Measurements from ENCODE around the gene INHA. TPM values are rescaled to one million over a fixed set of nuclear protein-coding genes. Genes with fewer than 3 reads are reported as not detected.

Gene INHA
- 0.80 and 0.83 TPM in 2 replicates for total RNA-seq (2022)
- Bru-seq, nascent RNA, result percentile 31 among the genes with signal in this experiment
- percentile 46 among the genes with signal in this experiment for BruChase-seq, experiment 1, labeled RNA remaining after a 6-hour chase
- BruChase-seq, experiment 2, labeled RNA remaining after a 2-hour chase, result percentile 42 among the genes with signal in this experiment
- long read RNA-seq, result 0 reads

GRCh38 chr2:219572237-219573001, at the start of gene INHA:
TSS of gene INHA (plus strand) at chr2:219572310. CDS start at chr2:219572375, 65 bp downstream.
- DNase-seq, result no peak
- CTCF ChIA-PET, result no interaction called here
- Mint-ChIP-seq H3K4me3 (ENCODE audit: low read depth, unreplicated experiment) (peak within 1 kb of the TSS; percentile 51), H3K27me3 (ENCODE audit: unreplicated experiment) (peaks cover 8% of the 10 kb centered on the region), H3K27ac (ENCODE audit: unreplicated experiment) (peak within 1 kb of the TSS; percentile 16), H3K4me1 (ENCODE audit: low read depth, unreplicated experiment) (peaks cover 19% of the 10 kb centered on the region), H3K36me3 (ENCODE audit: insufficient read depth, unreplicated experiment) (peaks cover 45% of the 10 kb centered on the region), H3K9me3 (ENCODE audit: low read depth, unreplicated experiment) (no peaks in the 10 kb centered on the region)
- intact Hi-C loops (cut with micrococcal nuclease; ENCODE audit: unreplicated experiment), result no loop called here
- no peak for TF ChIP-seq CTCF (IDR thresholded peaks at IDR 0.05; ENCODE audit: unreplicated experiment)
- no TSS peak for BruUV-seq (replicated peaks)

- CTCF ChIA-PET, result interaction anchor here (0.7 to 1.4 kb wide), 3 partner anchors 14 to 41 kb away, joined by 3 to 8 read pairs (median 5); partner anchors contain the start of gene GMPPA
- no peaks in the 10 kb centered on the region for H3K36me3 Mint-ChIP-seq (ENCODE audit: insufficient read depth, unreplicated experiment)
- intact Hi-C loops (cut with micrococcal nuclease; ENCODE audit: unreplicated experiment), result loop anchor here (5.0 kb wide), 1 partner anchor 46 kb away; no protein-coding TSS in a partner anchor
These were observed 49.0 kb upstream of the INHA start for GRCh38 chr2:219523031-219523671.

GRCh38 chr2:219524817-219525216, 47.3 kb upstream of the INHA start:
- Mint-ChIP-seq H3K36me3 (ENCODE audit: insufficient read depth, unreplicated experiment) (no peaks in the 10 kb centered on the region), H3K27me3 (ENCODE audit: unreplicated experiment) (peaks cover 77% of the 10 kb centered on the region), H3K9me3 (ENCODE audit: low read depth, unreplicated experiment) (no peaks in the 10 kb centered on the region), H3K4me3 (ENCODE audit: low read depth, unreplicated experiment) (no peak overlapping the region), H3K27ac (ENCODE audit: unreplicated experiment) (no peak overlapping the region), H3K4me1 (ENCODE audit: low read depth, unreplicated experiment) (peaks cover 25% of the 10 kb centered on the region)
- intact Hi-C loops (cut with micrococcal nuclease; ENCODE audit: unreplicated experiment), result loop anchor here (5.0 kb wide), 1 partner anchor 48 kb away; no protein-coding TSS in a partner anchor
- no peak for TF ChIP-seq CTCF (IDR thresholded peaks at IDR 0.05; ENCODE audit: unreplicated experiment)
- no TSS peak for BruUV-seq (replicated peaks)
- DNase-seq, result no peak
- CTCF ChIA-PET, result interaction anchor here (1.4 kb wide), 1 partner anchor 12 kb away, joined by 5 read pairs; no protein-coding TSS in a partner anchor

More at GRCh38 chr2:219523031-219523671, 49.0 kb upstream of the INHA start:
- no TSS peak for BruUV-seq (replicated peaks)
- no peak for DNase-seq
- Mint-ChIP-seq H3K4me3 (ENCODE audit: low read depth, unreplicated experiment) (peak overlapping the region; percentile 23), H3K27ac (ENCODE audit: unreplicated experiment) (no peak overlapping the region), H3K4me1 (ENCODE audit: low read depth, unreplicated experiment) (peaks cover 25% of the 10 kb centered on the region), H3K27me3 (ENCODE audit: unreplicated experiment) (peaks cover 77% of the 10 kb centered on the region), H3K9me3 (ENCODE audit: low read depth, unreplicated experiment) (no peaks in the 10 kb centered on the region)
- no peak for TF ChIP-seq CTCF (IDR thresholded peaks at IDR 0.05; ENCODE audit: unreplicated experiment)

- CTCF ChIA-PET, result interaction anchor here (0.6 to 1.0 kb wide), 2 partner anchors 30 to 161 kb away, joined by 3 read pairs; a partner anchor contains a TSS
- H3K4me3 Mint-ChIP-seq (ENCODE audit: low read depth, unreplicated experiment), result no peak overlapping the region
- no peaks in the 10 kb centered on the region for H3K36me3 Mint-ChIP-seq (ENCODE audit: insufficient read depth, unreplicated experiment)
- peaks cover 77% of the 10 kb centered on the region for H3K27me3 Mint-ChIP-seq (ENCODE audit: unreplicated experiment)
- TF ChIP-seq CTCF (IDR thresholded peaks at IDR 0.05; ENCODE audit: unreplicated experiment), result no peak
- peaks cover 25% of the 10 kb centered on the region for H3K4me1 Mint-ChIP-seq (ENCODE audit: low read depth, unreplicated experiment)
- intact Hi-C loops (cut with micrococcal nuclease; ENCODE audit: unreplicated experiment), result no loop called here
- no peaks in the 10 kb centered on the region for H3K9me3 Mint-ChIP-seq (ENCODE audit: low read depth, unreplicated experiment)
- no TSS peak for BruUV-seq (replicated peaks)
- no peak for DNase-seq
- no peak overlapping the region for H3K27ac Mint-ChIP-seq (ENCODE audit: unreplicated experiment)
These were observed 46.4 kb upstream of the INHA start for GRCh38 chr2:219525533-219526232.
